HG03280 (cell line): Measurements from ENCODE around the gene ZCCHC2.

Experiments used
- ATAC-seq: cut with Tn5 transposase; IDR thresholded peaks from one replicate; pipeline ENCODE4 v1.9.1; 2021; ENCODE audit warnings: mild to moderate bottlenecking, moderate library complexity; ENCODE audit not compliant: unreplicated experiment

The ZCCHC2 gene

GRCh38 chr18:62537042-62537894 lies 14.4 kb downstream of the ZCCHC2 start:
- ATAC-seq = no peak

DNA sequence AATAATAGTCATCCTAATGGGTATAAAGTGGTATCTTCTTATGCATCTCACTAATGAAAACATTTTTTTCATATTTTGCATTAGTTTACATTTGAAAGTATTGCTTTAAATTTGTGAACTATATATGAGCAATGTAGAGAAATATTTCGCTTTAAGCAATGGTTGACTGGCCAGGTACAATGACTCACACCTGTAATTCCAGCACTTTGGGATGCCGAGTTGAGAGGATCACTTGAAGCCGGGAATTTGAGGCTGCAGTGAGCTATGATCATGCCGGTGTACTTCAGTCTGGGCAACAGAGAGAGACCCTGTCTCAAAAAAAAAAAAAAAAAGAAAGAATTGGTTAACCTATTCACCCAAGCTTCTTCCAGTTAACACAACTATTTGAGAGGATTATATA lies 15.1 kb downstream of the ZCCHC2 start:
- no peak for ATAC-seq

GRCh38 chr18:62538881-62539280 lies 16.1 kb downstream of the ZCCHC2 start:
- no peak for ATAC-seq

- no peak for ATAC-seq
Measured at GRCh38 chr18:62539284-62540165, 16.7 kb downstream of the ZCCHC2 start.

DNA sequence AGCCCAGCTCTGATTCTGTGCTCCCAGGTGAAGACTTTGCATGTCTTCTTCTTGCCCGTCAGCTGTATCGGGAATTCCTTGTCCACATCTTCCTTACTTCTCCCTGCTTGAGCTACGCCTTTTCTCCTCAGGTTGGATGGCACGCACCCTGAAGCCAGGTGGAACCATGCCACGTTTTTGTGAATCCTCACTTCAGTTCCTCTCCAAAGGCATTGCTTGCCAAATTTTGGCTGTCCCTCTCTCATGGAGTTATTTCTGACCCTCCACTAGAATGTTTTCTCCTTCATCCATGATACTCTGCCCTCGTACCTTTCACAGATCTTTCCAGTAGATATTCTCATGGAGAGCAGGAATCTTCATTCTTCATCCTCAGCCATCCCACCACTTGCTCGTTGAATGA lies 20.2 kb downstream of the ZCCHC2 start:
- ATAC-seq = no peak

DNA sequence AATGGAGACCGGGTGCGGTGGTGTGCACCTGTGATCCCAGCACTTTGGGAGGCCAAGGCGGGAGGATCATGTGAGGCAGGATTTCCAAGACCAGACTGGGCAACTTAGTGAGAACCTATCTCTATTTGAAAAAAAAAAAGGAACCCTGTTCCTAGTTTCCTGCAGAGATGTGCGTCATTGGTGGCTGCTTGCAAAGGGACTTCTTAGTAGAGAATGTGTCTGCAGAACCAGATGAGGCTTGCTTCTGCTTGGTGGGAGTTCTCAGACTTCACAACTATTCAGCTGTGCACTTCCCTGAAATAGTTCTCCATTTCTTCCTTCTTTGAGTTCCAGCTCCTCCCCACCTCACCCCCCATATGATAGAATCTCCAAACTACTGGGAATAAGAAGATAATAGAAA lies 22.3 kb downstream of the ZCCHC2 start:
- ATAC-seq = no peak

- no peak for ATAC-seq
Measured at GRCh38 chr18:62549755-62550154, 26.9 kb downstream of the ZCCHC2 start.

DNA sequence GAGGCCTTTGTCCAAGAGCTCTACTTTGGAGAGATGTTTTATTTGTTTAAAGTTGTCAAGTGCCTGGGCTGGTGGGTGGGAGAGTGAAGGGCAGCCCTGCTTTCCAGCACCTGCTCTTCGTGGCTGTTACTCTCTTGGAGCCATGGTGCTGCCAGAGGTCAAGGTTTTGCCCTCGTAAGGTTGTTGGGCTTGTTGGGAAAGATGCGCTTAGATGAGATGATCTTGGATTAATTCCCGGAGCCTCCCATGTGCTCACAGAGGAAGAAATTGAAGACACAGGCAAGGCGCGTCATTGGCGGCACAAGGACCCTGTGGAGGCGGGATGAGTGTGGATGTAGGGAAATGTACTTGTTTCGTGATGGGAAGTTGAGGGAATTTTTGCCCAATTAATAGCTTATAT lies 27.9 kb downstream of the ZCCHC2 start:
- no peak for ATAC-seq

DNA sequence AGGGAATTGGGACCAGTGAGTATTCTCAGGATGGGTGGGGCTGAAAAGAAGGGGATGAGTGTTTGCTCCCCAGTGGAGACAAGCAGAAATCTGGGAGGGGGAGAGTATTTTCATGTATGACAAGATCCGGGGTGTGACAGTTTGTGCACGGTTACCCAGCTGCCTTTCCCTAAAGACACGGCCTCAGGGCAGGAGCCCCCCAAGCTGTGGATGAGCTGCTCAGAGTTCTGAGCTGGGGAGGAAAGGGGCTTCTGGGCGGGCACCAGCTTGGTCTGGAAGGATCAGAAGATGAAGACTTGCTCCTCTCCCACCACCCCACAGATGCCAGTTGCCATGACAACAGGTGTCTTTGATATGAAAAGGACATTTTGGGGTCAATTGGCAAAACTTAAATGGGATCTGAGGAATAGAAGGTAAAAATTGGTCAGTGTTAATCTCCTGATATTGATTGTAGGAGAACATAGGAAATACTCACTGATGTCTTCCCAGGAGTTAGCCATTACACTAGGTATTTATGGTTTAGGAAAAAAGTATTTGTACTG lies 29.2 kb downstream of the ZCCHC2 start:
- ATAC-seq = no peak

DNA sequence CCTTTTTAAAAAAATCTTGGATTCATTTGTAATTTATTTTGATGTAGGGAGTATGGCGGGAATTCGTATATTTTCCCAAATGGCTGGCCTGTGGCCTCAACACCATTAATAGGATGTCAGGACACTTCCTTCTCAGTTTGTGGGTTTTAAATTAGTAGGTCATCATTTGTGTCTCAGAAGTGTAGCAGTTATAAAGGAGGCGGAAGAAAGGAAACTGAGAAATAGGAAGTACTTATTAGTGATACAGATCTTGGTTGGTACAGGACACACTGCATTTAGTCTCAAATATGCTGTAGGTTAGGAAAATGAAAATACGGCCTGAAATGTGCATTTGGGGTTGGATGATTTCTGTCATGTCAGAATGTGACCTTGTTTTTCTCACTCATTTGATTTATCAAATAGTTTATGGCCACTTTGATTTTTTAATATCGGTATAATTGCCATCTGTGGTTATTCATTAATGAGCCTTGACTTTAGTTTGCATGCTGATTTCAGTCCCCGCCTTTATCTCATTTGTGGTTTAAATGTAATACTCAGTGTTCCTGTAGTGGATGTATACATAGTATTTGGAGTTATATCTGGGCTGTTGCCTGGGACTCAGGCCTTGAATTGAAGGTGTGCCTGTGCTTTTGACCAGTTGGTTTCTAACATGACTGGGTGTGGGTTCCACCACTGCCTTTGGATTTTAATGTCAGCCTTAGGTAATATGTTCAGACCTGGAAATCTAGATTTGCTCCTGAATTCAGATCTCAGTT lies 31.4 kb downstream of the ZCCHC2 start:
- ATAC-seq = no peak

- no peak for ATAC-seq
Measured at GRCh38 chr18:62555135-62555534, 32.3 kb downstream of the ZCCHC2 start.

GRCh38 chr18:62556397-62556796 lies 33.6 kb downstream of the ZCCHC2 start:
- ATAC-seq = no peak

DNA sequence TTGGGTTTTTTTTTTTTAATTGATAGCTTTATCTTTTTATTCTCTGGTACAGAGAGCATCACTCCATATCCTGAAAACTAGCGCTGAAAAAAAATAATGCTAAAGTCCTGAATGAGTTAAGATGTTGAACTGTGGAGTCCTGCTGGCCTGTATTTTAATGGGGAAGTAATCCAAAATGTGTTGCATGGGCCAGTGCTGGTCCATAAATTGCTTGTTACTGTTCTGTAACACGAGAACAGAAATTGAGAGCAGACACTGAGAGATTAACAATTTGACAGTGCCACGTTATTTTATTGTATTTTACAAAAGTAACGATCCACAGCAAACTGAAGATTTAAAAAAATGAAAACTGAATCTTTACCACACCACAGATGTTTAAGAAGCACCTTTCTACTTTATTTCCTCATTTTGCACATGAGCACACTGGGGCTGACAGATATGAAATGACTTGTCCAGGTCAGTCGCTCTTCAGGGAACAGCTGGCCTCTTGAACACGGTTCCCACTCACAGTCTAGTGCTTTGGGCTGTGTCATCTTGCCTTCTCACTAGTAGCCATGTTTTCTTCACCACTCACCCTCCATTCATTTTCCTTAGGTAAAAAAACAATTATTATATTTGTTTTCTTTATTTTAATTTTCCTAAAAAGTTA lies 35.3 kb downstream of the ZCCHC2 start:
- no peak for ATAC-seq

- ATAC-seq = no peak
Measured at GRCh38 chr18:62564044-62564443, 41.2 kb downstream of the ZCCHC2 start.

DNA sequence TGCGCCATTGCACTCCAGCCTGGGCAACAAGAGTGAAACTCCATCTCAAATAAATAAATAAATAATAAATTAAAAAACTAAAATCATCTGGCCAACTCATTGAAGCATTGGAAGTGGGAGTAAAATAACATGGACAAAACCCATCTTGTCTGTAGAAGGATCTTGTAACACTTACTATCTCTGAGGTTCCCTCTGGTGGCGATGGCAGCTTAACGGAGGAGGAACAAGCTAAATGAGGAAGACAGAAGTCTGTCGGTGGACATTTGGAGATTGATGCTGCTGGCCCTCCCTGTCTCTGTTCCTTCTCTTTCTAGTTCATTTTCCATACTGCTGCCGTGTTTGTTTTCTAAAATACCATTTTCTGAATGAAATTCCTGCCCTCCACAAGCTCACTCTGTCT lies 43.4 kb downstream of the ZCCHC2 start:
- no peak for ATAC-seq

GRCh38 chr18:62566818-62567217 lies 44.0 kb downstream of the ZCCHC2 start:
- no peak for ATAC-seq

DNA sequence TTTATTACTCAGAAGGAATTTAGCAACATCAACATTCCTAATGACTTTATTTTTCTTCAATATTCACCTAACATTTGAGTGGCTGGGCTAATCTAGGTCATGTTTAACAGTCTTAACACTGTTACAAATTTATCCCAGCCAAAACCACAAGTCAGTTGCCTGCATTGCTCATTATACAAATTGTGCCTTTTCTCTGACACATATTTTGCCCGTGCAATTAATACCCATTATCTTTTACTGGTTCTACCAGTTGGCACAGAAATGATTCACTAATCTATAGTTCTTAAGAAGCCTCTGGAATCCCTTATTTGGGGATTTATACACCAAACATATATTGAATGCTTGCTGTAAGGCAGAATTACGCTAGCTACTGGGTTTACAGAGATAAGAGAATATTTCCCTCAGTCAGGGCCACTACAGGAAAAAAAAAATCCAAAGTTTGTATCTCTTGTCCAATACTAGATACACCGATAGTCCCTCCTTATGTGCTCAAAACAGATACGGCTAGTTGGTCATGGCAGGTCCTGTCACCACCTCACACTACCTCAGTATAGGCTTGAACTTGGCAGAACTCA lies 46.3 kb downstream of the ZCCHC2 start:
- ATAC-seq = no peak

DNA sequence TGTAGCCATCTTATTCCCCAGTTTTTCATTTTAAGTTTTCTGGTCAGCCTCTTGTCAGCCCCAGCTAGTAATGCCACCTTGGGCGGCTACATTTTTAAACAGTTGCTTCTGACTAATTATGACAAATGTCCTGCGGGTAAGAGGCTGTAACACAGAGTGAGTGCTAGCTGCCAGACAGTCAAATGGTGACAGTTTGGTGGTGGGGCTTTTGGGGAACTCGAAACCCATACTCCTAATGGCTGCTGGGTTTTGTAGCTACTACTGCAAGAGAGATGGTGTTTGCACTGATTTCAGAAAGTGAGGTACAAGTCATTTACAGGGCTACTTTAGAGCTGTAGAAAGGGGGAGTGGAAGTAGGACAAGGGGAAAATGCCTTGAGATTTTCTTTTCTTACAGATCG lies 48.2 kb downstream of the ZCCHC2 start:
- ATAC-seq = no peak

DNA sequence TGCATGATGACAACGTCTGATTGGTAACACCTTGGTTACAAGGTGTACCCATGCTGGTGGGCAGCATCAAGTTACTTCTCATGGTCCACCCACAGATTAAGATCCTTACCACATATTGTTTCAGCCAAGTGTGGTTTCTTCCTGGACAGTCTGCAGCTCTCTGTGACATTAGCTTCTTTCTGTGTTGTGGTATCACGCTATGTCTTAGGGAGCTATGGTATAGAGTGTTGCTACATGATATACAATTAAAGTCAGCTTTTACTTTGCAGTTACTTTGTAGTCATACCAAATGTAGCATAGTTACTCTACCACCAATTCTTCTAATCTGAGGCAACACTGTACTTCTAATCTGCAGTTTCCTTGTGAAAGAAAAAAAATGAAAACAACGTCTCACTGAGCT lies 48.8 kb downstream of the ZCCHC2 start:
- ATAC-seq = no peak

DNA sequence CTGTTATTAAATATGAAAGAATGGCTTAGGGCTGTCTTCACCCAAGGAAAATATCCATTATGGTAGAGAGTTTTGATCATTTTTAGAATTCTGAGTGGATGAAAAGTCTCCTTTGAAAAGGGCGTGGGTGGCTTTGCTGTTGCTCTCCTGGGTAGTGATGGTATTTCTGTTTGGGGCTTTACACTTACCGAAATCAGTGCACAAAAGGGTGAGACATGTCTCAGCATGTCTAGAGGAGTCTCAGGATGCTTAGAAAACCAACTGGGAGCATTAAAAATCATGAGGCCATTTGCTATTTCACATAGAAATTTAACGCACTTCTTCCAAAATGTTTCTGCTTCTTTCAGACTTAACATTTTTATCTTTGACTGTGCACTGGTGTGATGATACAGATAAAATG lies 49.6 kb downstream of the ZCCHC2 start:
- ATAC-seq = no peak
